ENCODE data around the gene C19orf53.

Gene C19orf53

DNA sequence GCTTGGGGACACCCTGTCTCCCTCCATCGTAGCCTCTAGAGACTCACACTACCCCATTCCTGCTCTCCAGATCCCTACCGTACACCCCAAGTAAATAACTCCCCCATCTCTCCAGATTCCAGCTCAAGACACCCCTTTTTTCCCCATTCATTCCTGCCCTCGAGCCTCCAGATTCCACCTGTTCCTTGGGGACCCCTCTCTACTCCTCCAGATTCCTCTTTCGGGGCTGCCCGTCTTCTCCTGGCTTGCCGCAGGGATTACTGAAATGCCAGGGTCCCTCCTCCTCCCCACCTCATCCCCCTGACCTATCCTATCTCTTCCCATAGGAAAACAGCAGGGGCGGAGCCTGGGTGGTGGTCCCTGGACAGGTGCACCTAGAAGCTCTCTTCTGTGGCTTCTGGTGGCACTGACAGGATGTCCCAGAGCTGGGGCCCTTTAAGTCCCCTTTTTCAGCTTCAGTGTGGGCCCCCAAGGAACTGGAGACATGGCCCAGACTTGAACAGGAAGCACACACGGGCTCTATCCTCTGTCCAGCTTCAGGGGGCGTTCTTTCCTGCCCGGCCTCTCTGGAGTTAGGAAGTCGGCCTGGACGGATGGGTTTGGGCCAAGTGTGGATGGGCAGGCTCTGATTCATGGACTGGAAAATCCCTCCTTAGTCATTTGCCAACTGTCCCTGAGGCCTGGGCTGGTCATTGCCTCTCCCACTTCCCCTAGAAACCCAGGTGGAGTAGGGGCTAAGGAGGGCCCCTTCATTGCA lies 22.2 kb downstream of the C19orf53 start:
- no peak for DNase-seq

DNA sequence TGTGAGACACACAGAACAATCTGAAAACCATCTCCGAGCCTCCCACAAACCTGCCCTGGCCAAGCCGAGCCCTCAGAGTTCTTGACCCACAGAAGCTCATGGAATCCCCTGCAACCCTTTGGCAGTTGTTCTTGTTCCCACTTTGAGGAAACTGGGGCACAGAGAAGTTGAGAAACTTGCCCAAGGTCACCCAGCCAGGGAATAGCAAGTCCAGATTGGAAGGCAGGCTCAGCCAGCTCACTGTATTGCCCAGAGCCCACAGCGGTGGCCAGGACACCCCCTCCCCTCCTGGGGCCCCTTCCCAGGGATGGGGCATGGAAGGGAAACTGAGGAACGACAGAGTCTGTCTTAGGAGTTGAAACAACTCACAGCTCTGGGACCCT lies 22.8 kb downstream of the C19orf53 start:
- no peak for DNase-seq

DNA sequence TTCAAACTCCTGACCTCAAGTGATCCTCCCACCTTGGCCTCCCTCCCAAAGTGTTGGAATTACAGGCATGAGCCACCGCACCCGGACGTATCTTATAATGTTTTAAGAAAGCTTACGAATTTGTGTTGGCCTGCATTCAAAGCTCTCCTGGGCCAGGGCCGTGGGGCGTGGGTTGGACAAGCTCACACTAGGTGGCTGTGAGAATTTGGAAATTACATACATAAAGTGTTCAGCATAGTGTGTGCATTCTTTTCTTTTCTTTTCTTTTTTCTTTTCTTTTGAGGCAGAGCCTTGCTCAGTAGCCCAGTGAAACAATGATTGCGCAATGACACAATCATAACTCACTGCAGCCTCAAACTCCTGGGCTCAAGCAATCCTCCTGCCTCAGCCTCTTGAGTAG lies 23.6 kb downstream of the C19orf53 start:
- no peak for DNase-seq

DNA sequence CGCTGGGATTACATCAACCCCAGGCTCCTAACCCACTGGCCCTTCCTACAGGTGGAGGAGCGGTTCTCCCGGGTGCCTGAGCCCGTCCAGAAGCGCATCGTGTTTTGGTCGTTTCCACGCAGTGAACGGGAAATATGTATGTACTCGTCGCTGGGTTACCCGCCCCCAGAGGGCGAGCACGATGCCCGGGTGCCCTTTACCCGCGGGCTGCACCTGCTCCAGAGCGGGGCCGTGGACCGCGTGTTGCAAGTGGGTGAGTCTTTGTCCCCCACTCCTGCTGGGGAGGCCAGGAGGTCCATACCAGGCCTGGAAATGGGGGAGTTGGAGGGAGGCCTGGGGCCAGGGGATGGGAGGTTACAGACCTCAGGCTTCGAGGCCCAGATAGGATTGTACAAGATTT lies 25.4 kb downstream of the C19orf53 start:
- no peak for DNase-seq

DNA sequence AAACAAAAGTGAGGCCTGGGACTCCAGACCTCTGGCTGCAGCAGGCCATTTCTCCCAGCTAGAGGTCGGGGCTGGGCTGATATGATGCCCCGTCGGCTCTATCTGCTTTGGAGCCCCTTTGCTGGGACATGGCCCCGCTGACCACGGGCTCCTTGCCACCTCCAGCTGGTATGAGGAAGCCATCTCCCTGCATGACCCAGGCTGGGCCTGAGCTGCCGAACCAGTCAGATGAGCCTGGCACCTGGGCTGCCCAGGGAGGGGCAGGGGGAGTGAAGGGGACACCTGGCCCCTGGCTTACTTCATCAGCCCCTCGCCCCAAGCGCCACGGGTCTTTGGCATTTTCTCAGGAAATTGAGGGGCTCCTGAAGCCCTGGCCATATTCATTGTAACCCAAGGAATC lies 28.8 kb downstream of the C19orf53 start:
- DNase-seq: no peak

DNA sequence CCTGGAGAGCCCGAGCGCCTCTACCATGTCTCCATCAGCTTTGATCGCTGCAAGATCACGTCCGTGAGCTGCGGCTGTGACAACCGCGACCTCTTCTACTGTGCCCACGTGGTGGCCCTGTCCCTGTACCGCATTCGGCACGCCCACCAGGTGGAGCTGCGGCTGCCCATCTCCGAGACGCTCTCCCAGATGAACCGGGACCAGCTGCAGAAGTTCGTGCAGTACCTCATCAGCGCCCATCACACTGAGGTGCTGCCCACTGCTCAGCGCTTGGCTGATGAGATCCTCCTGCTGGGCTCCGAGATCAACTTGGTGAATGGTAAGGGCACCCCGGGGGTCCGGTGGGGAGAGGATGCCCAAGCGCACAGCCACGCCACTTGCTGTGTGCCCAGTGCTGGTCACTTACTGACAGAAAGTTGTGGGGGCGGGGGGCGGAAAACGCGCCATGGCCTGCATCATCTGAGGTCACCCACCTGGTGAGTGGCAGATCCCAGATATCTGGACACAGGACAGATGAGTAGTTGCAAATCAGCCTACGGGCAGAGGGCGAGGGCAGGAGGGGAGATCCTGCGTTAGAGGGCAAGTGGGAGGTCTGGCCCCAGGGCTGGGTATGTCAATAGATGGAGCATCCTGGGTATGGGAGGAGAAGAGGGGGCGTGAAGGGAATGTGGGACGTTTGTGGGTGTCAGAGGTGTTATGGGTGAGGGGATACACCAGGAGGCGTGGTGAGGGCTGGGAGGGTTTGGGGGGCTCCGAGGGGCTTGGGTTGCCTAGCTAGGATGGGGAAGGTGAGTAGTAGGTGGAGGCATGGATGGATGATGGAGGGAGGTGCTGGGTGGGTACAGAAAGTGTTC lies 30.8 kb downstream of the C19orf53 start:
- DNase-seq: peak; percentile 33

DNA sequence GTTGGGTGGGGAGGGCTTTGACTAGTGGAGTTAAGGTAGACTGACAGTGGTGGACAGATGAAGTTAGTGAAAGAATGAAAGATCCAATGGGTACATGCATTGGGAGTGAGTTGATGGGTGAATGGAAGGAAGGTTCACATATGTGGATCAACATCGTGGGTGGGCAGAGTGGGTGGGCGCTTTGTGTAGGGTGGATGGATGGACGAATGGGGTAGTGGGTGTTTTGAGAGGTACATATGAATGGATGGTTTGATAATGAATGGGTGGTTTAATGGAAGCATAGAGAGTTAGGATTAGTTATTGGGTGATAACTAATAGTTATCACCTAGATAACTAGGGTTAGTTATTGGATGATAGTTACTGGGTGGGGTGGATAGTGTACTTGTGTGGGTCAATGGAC lies 32.5 kb downstream of the C19orf53 start:
- no peak for DNase-seq

DNA sequence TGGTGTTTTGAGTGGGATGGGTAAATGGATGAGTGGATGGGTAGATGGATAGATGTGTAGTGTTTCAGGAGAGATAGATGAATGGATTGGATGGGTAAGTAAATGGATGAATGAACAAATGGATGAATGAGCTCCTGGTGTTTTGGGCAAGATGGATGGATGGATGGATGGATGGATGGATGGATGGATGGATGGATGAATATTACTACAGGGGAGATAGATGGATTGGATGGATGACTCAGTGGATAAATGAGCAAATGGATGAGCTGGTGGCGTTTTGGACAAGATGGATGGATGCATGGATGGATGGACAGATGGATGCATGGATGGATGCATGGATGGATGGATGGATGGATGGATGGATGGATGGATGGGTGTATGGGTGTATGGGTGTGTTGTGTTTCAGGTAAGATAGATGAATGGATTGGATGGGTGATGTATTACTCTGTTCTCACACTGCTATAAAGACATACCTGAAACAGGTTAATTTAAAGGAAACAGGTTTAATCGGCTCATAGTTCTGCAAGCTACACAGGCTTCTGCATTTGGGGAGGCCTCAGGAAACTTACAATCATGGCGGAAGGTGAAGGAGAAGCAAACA lies 33.3 kb downstream of the C19orf53 start:
- no peak for DNase-seq

DNA sequence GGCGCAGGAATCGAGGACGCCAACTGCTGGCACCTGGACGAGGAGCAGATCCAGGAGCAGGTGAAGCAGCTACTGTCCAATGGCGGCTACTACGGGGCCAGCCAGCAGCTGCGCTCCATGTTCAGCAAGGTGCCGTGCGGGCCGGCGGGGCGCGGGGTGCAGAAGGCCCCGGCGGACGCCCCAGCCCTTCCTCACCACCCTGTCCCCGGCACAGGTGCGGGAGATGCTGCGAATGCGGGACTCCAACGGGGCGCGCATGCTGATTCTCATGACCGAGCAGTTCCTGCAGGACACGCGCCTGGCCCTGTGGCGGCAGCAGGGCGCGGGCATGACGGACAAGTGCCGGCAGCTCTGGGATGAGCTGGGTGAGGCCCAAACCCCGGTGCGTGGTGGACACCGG lies 34.6 kb downstream of the C19orf53 start:
- DNase-seq: no peak

DNA sequence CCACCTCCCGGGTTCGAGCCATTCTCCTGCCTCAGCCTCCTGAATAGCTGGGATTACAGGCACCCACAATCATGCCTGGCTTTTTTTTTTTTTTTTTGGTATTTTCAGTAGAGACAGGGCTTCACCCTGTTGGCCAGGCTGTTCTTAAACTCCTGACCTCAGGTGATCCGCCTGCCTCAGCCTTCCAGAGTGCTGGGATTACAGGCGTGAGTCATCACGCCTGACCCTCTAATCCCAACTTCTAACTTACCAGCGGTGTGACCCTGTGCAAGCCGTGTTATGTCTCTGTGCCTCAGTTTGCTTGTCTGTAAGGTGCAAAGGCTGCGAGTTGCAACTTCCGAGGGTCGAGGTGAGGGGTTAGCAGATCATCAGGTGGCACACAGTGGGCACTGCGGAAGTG lies 38.3 kb downstream of the C19orf53 start:
- DNase-seq: no peak

DNA sequence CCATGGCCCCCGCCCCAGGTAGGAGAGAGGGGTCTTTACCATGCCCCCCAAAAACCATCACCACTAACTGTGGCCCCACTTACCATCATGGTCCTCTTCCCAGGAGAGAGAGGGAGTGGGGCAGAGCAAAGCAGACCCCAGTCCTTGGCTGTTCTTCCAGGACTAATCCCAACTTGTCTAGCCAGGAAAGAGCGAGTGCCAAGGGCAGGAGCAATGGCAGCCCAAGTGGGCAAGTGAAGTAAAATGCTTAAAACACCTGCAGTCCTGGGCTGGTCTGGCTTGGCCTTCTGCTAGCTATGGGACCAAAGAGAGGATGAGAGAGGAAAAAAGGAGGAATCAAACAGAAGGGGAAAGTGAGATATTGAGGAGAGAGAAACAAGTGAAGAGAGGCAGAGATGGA lies 38.9 kb downstream of the C19orf53 start:
- DNase-seq: no peak

DNA sequence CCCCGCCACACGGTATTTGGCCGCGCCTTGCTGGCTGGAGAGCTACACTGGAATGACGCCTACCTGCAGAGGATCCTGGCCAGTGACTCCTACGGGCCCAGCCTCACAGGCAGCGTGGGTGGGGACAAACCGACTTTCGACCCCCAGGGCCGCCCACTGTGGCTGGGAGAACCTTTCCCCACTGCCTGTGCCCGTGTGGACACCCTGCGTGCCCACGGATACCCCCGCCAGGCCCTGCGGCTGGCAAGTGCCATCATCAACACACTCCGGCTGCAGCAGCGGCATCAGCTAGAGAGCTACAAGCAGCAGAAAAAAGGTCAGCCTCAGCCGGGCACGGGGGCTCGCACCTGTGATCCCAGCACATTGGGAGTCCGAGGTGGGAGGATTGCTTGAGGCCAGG lies 40.3 kb downstream of the C19orf53 start:
- DNase-seq: no peak

DNA sequence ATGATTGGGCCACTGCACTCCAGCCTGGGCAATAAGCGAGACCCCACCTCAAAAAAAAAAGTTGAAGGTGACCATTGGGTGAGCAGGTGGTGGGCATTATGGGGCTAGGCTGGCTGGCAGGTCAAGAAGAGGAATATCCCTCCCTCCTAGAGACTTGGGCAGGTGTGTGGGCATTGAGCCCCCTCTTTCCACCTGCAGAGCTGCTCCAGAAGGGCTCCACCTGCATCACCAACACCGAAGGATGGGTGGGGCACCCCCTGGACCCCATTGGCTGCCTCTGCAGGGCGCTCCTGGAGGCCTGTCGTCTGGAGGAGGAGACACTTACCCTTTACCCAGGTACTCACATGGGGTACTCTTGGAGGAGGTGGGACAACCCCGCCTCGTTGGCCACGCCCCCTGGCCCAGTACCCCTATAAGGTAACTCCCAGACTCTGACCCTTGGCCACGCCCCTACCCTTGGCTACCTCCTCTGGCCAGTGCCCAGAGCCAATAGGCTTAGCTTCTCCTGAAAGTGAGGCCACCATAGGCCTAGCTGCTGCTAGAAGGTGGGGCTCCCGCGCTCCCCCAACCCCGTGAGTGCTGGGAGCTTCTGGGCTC lies 42.9 kb downstream of the C19orf53 start:
- DNase-seq: no peak

DNA sequence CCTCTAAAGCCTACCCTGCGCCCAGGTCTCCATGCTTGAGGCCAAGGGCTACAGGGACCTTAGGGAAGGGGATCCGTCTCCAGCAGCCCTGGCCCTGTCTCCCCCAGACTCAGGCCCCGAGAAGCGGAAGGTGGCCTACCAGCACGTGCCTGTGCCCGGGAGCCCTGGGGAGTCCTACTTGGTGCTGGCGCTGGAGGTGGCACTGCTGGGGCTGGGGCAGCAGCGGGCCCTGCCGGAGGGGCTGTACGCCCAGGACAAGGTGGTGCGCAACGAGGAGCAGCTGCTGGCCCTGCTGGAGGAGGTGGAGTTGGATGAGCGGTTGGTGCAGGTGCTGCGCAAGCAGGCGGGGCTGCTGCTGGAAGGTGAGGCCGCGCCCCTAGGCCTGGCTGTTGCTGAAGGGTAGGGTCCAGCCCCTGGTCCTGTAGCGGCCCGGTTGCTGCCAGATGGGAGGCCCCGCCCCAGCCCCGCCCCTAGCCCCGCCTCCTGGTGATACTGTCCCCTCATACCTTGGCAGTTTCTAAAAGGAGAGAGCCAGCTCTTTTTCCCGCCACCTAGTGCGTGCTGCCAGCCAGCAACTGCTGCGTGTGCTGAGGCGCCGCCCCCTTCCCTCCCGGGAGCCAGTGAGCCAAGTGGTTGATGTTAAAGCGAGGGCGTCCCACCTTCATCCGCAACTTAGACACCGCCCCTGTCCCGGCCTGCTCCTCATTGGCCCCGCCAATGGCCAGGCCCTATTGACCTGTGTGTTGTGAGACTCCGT lies 43.5 kb downstream of the C19orf53 start:
- peak; percentile 48 for DNase-seq

DNA sequence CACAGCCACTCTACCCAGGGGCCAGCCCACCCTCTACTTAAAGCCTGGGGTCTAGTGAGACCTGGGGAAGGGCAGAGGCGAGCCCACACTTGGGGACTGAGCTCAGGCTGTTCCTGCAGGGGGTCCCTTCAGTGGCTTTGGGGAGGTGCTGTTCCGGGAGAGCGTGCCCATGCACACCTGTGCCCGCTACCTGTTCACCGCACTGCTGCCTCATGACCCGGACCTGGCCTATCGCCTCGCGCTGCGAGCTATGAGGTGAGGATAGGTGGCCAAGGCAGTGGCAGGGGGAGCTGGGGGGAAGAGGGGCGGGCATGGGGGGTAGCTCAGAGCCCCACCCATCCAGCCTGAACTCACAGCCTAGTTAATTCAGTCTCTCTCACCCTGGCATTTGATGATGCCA lies 45.0 kb downstream of the C19orf53 start:
- no peak for DNase-seq

DNA sequence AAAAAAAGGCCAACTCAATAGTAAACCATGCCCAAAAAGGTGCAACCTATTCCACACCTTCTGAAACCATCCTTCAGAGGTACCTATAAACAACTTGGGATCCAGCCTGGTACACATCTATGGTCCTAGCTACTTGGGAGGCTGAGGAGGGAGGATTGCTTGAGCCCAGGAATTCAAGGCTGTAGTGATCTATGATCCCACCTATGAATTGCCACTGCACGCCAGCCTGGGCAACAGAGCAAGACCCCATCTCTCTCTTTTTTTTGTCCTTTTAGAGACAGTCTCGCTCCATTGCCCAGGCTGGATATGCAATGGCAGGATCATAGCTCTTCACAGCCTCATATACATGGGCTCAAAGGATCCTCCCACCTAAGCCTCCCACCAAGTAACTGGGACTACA lies 47.0 kb downstream of the C19orf53 start:
- DNase-seq: no peak

DNA sequence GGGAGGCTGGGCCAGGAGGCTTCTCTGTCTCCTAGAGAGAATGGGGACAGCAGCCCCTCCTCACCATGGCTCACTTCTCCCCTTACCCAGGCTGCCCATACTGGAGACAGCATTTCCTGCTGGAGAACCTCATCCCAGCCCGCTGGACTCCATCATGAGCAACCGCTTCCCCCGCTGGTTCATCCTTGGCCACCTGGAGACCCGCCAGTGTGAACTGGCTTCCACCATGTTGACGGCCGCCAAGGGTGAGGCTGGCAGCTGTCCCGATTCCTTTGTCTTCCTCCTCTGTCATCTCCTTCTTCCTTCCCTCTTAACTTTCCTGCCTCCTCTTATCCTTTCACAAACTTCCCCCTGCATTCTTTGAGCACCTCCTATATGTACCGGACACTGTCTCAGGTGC lies 49.0 kb downstream of the C19orf53 start:
- no peak for DNase-seq

DNA sequence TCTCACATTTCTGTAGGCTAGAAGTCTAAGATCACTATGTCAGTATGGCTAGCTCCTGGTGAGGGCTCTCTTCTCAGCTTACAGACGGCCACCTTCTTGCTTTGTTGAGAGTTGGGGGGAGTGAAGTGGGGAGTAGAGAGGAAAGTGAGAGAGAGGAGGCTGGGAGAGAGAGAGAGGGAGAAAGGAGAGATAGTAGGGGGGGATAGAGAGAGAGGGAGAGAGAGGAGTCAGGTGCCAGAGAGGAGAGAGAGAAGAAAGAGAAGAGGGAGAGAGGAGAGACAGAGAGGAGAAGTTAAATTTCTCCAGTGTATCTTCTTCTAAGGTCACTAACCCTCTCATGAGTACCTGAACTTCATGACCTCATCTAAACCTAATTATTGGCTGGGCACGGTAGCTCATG lies 49.6 kb downstream of the C19orf53 start:
- DNase-seq: no peak

DNA sequence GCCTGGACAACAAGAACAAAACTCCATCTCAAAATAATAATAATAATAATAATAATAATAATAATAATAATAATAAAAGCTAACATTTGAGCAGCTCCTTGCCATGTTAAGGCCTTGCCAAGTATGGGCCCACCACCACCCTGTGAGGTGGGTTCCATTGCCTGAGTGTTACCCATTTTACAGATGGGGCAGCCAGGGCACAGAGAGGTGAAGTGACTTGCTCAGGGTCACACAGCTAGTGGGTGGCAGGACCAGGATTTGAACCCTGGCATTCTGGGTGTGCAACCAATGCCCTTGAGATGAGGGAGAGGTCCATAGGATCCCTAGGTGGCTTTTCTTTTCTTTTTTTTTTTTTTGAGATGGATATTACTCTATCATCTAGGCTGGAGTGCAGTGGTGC lies 50.4 kb downstream of the C19orf53 start:
- no peak for DNase-seq

DNA sequence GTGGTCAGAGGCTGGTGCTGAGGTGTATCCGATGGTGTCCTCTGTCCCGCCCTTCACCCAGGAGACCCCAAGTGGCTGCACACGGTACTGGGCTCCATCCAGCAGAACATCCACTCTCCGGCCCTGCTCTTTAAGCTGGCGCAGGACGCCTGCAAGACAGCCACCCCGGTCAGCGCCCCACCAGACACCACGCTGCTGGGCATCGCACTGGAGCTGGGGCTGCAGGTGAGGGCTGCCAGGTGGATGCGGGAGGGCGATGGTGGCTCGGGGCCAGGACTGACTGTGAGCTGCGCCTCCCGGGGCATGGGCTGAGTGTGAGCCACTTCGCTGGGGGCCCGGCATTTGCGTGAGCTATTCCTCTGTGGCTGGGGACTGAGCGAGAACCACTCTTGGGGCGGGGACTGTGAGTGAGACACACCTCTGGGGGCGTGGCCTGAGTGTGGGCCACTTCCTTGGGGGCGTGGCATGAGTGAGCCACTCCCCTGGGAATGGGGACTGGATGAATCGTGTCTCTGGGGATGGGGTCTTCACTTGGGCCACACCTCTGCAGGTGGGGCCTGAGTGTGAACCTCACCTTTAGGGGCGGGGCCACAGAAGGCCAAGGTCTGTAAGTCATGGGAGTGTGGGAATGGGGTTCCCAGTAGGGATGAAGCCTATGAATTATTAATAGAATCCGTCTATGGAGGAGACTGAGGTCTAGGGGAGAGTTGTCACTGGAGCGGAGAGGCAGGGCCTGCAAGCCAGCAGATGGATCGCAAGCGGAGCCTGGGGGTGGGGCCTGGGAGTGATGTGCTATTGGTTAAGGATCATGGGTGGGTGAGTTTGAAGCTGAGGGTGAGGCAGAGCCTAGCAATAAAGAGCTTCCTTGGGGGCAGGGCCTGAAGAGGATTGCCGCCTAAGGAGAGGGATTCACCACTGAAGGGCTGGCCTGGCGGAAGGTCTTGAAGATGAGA lies 51.5 kb downstream of the C19orf53 start:
- no peak for DNase-seq

DNA sequence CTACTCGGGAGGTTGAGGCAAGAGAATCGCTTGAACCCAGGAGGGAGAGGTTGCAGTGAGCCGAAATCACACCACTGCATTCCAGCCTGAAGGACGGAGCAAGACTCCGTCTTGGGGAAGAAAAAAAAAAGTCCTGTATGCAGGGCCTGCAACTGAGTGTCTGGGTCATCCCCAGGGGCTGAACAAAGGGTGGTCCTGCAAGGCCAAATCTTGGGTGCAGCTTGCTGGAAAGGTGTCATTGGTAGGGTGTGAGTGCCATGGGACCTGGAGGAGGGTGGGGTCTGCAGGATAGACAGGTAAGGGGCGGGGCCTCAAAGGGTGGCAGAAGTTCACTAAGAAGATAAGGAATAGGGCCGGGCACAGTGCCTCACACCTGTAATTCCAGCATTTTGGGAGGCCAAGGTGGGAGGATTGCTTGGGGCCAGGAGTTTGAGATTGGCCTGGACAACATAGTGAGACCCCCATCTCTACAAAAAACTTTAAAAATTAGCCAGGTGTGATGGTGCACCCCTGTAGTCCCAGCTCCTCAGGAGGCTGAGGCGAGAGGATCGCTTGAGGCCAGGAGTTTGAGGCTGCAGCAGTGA lies 52.5 kb downstream of the C19orf53 start:
- no peak for DNase-seq
